ENCODE data around the gene TECPR1.

The TECPR1 gene

DNA sequence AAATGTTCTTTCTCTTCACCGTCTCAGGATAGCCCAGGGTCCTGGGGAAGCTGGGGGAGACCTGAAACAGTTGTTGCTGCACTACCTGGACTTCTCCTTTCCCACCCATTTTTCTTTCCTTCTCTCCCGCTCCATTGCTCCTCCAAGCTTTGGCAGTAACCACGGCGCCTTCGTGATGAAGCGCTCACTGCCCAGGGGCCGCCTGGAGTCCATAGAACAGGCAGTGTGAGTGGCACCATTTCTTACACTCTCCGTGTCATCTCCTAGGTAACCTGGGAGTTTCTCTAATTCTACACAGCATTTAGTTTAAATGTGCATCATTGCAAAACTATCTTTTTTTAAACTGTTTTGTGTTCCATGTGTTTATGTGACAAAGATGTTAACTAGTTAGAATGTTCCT lies 81.1 kb downstream of the TECPR1 start:
- TF ChIP-seq, protein P1, sequence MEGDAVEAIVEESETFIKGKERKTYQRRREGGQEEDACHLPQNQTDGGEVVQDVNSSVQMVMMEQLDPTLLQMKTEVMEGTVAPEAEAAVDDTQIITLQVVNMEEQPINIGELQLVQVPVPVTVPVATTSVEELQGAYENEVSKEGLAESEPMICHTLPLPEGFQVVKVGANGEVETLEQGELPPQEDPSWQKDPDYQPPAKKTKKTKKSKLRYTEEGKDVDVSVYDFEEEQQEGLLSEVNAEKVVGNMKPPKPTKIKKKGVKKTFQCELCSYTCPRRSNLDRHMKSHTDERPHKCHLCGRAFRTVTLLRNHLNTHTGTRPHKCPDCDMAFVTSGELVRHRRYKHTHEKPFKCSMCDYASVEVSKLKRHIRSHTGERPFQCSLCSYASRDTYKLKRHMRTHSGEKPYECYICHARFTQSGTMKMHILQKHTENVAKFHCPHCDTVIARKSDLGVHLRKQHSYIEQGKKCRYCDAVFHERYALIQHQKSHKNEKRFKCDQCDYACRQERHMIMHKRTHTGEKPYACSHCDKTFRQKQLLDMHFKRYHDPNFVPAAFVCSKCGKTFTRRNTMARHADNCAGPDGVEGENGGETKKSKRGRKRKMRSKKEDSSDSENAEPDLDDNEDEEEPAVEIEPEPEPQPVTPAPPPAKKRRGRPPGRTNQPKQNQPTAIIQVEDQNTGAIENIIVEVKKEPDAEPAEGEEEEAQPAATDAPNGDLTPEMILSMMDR (IDR thresholded peaks at IDR 0.05; ENCODE audit: insufficient read depth, low read length), result no peak
- TF ChIP-seq, protein P2, sequence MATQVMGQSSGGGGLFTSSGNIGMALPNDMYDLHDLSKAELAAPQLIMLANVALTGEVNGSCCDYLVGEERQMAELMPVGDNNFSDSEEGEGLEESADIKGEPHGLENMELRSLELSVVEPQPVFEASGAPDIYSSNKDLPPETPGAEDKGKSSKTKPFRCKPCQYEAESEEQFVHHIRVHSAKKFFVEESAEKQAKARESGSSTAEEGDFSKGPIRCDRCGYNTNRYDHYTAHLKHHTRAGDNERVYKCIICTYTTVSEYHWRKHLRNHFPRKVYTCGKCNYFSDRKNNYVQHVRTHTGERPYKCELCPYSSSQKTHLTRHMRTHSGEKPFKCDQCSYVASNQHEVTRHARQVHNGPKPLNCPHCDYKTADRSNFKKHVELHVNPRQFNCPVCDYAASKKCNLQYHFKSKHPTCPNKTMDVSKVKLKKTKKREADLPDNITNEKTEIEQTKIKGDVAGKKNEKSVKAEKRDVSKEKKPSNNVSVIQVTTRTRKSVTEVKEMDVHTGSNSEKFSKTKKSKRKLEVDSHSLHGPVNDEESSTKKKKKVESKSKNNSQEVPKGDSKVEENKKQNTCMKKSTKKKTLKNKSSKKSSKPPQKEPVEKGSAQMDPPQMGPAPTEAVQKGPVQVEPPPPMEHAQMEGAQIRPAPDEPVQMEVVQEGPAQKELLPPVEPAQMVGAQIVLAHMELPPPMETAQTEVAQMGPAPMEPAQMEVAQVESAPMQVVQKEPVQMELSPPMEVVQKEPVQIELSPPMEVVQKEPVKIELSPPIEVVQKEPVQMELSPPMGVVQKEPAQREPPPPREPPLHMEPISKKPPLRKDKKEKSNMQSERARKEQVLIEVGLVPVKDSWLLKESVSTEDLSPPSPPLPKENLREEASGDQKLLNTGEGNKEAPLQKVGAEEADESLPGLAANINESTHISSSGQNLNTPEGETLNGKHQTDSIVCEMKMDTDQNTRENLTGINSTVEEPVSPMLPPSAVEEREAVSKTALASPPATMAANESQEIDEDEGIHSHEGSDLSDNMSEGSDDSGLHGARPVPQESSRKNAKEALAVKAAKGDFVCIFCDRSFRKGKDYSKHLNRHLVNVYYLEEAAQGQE (IDR thresholded peaks at IDR 0.05; ENCODE audit: insufficient replicate concordance, low read depth), result no peak
- no peak for TF ChIP-seq GABPA (IDR thresholded peaks at IDR 0.05; ENCODE audit: low read depth)
- no peak for TF ChIP-seq SPI1 (IDR thresholded peaks at IDR 0.05; ENCODE audit: borderline replicate concordance, low read depth)
- TF ChIP-seq POLR2AphosphoS5 (IDR thresholded peaks at IDR 0.05; ENCODE audit: low read depth), result no peak
- no peak overlapping the region for H3K4me3 ChIP-seq (replicated peaks; ENCODE audit: insufficient read depth, low read length)
- no peaks in the 10 kb centered on the region for H3K27me3 ChIP-seq (ENCODE audit: insufficient read depth, poor library complexity, severe bottlenecking)
- no peak overlapping the region for H3K27ac ChIP-seq (replicated peaks)
- no peak for DNase-seq (ENCODE audit: low read depth in 1 of 2, low spot score in 1 of 2)

DNA sequence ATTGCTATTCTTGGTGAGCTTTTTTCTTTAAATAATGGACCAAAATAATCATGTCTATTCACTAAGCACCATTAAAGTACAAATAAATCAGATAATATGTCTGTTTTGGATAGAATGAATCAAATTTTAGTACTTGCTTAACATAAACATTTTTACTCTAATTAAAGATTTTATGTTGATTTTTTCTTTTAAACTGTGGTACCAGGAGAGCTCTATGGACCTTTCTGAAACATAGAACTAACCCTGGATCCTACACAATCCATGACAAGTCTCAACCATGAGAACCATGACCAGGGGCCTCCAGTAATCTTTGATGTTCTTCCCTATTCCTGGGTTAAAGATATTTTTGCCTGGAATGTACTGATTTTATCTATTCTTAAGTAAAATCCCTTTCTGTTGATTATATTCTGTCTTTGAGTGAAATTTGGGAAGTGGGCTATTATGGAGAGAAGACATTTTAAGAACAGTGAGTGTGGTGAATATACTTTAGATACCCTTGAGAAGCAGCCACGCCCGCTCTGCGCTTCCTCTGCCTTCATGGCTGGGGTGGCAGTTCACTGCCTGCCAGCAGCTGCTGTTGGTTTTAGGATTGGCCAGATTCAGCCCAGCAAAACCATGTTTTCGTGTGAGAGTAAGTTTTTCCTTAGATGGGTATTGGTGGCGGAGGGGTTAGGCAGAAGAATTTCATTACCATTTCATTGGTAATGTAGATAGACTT lies 83.0 kb downstream of the TECPR1 start:
- TF ChIP-seq SPI1 (IDR thresholded peaks at IDR 0.05; ENCODE audit: borderline replicate concordance, low read depth) (no peak), POLR2AphosphoS5 (IDR thresholded peaks at IDR 0.05; ENCODE audit: low read depth) (no peak), GABPA (IDR thresholded peaks at IDR 0.05; ENCODE audit: low read depth) (no peak)
- TF ChIP-seq, protein P2 (IDR thresholded peaks at IDR 0.05; ENCODE audit: insufficient replicate concordance, low read depth), result no peak
- TF ChIP-seq, protein P1 (IDR thresholded peaks at IDR 0.05; ENCODE audit: insufficient read depth, low read length), result no peak
- H3K4me3 ChIP-seq (replicated peaks; ENCODE audit: insufficient read depth, low read length), result no peak overlapping the region
- no peaks in the 10 kb centered on the region for H3K27me3 ChIP-seq (ENCODE audit: insufficient read depth, poor library complexity, severe bottlenecking)
- no peak overlapping the region for H3K27ac ChIP-seq (replicated peaks)
- DNase-seq (ENCODE audit: low read depth in 1 of 2, low spot score in 1 of 2), result no peak

DNA sequence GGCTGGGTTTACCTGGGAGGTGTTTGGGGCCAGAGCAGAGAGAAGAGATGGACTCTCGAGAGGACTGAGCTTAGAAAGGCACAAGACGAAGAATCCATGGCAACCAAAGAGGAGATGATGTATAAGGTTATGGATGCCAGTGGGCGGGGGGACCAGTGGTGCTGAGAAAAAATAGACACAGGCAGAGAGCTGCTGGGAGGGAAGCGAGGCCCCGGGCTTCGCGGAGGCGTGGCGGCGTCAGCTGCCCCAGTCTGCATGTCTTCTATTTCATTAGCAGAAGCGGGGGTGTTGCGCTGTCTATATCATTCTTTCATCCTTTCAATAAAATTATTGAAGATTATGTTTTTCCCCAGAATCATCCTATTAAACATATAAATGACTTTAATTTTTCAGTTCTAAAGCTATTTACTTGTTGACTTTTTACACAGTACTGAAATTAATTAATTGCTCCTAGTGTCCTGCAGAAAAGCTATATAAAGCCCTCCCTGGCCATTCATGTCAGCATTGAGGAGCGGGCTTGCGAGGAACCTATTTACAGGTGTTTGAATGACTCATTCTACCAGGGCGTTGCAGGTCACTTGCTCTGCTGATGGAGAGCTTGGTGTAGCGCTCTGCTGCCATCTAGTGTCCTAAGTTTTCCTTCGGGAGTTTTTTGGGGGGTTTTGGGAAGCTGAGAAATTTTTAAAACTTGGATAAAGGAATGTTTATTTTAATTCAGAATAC lies 83.7 kb downstream of the TECPR1 start:
- peak in 1 of 2 experiments; percentile 44 for DNase-seq (ENCODE audit: low read depth in 1 of 2, low spot score in 1 of 2)
- H3K27me3 ChIP-seq (ENCODE audit: insufficient read depth, poor library complexity, severe bottlenecking), result no peaks in the 10 kb centered on the region
- TF ChIP-seq, protein P1 (IDR thresholded peaks at IDR 0.05; ENCODE audit: insufficient read depth, low read length), result no peak
- TF ChIP-seq GABPA (IDR thresholded peaks at IDR 0.05; ENCODE audit: low read depth) (no peak), SPI1 (IDR thresholded peaks at IDR 0.05; ENCODE audit: borderline replicate concordance, low read depth) (no peak), POLR2AphosphoS5 (IDR thresholded peaks at IDR 0.05; ENCODE audit: low read depth) (no peak)
- TF ChIP-seq, protein P2 (IDR thresholded peaks at IDR 0.05; ENCODE audit: insufficient replicate concordance, low read depth), result no peak
- H3K27ac ChIP-seq (replicated peaks), result no peak overlapping the region
- H3K4me3 ChIP-seq (replicated peaks; ENCODE audit: insufficient read depth, low read length), result no peak overlapping the region
